NCI-H187 (cell line): ENCODE measurements around the gene GRM5.
"Not testable (repeated sequence)": the region's sequence is repeated elsewhere in the genome, so short reads cannot be mapped to it uniquely, and the experiment has no call there.

ENCODE experiments used
- DNase-seq, 2 experiments: peaks; one replicate each; lab custom pipeline; 2025; lab: John Stamatoyannopoulos, UW

GRM5 gene

GRCh38 chr11:89065651-89066201, at the start of gene GRM5:
Gene GRM5, minus strand, starts transcription at chr11:89065982. Its CDS starts 18,110 bp downstream, at chr11:89047872.
- not testable (repeated sequence) for DNase-seq

- not testable (repeated sequence) for DNase-seq
Observed at GRCh38 chr11:89097956-89098355, 32.2 kb upstream of the GRM5 start.

- not testable (repeated sequence) for DNase-seq
Observed at GRCh38 chr11:89093806-89094205, 28.0 kb upstream of the GRM5 start.

- not testable (repeated sequence) for DNase-seq
Observed at GRCh38 chr11:89084951-89085350, 19.2 kb upstream of the GRM5 start.

- not testable (repeated sequence) for DNase-seq
Observed at GRCh38 chr11:89070911-89071310, 5.1 kb upstream of the GRM5 start.

- no peak for DNase-seq
Observed at GRCh38 chr11:89067264-89067663, 1.5 kb upstream of the GRM5 start.

GRCh38 chr11:89065066-89065465, 716 bp downstream of the GRM5 start:
- no peak for DNase-seq

GRCh38 chr11:89063481-89063951, 2.3 kb downstream of the GRM5 start:
- DNase-seq, result not testable (repeated sequence)

- DNase-seq, result not testable (repeated sequence)
Observed at GRCh38 chr11:89062771-89063298, 2.9 kb downstream of the GRM5 start.

- DNase-seq, result not testable (repeated sequence)
Observed at GRCh38 chr11:89061839-89062238, 3.9 kb downstream of the GRM5 start.

- not testable (repeated sequence) for DNase-seq
Observed at GRCh38 chr11:89057406-89057805, 8.4 kb downstream of the GRM5 start.

- no peak for DNase-seq
Observed at GRCh38 chr11:89052220-89052619, 13.6 kb downstream of the GRM5 start.

- DNase-seq, result not testable (repeated sequence)
Observed at GRCh38 chr11:89047159-89047558, 18.6 kb downstream of the GRM5 start.

GRCh38 chr11:89043861-89044588, 21.8 kb downstream of the GRM5 start:
- not testable (repeated sequence) for DNase-seq

- not testable (repeated sequence) for DNase-seq
Observed at GRCh38 chr11:89029671-89030070, 36.1 kb downstream of the GRM5 start.

- no peak for DNase-seq
Observed at GRCh38 chr11:89021339-89021738, 44.4 kb downstream of the GRM5 start.

GRCh38 chr11:89019827-89020547, 45.8 kb downstream of the GRM5 start:
- DNase-seq, result not testable (repeated sequence)

GRCh38 chr11:89016214-89016613, 49.6 kb downstream of the GRM5 start:
- no peak for DNase-seq

- no peak for DNase-seq
Observed at GRCh38 chr11:89015614-89016013, 50.2 kb downstream of the GRM5 start.

GRCh38 chr11:89000852-89001251, 64.9 kb downstream of the GRM5 start:
- DNase-seq, result not testable (repeated sequence)

- no peak for DNase-seq
Observed at GRCh38 chr11:88979641-88980040, 86.1 kb downstream of the GRM5 start.

GRCh38 chr11:88978992-88979391, 86.8 kb downstream of the GRM5 start:
- not testable (repeated sequence) for DNase-seq
